ENCODE measurements around the gene PJVK. TPM values are rescaled to one million over a fixed set of nuclear protein-coding genes. Genes with fewer than 3 reads are reported as not detected.
A peak's percentile ranks its signal among the peaks of the same experiment; 100 is the strongest.
"Not testable (repeated sequence)": the region's sequence is repeated elsewhere in the genome, so short reads cannot be mapped to it uniquely, and the experiment has no call there.

Gene PJVK
- total and polyA plus RNA-seq, 7 donors: 0.34 to 1.8 (median 1.2) TPM

DNA sequence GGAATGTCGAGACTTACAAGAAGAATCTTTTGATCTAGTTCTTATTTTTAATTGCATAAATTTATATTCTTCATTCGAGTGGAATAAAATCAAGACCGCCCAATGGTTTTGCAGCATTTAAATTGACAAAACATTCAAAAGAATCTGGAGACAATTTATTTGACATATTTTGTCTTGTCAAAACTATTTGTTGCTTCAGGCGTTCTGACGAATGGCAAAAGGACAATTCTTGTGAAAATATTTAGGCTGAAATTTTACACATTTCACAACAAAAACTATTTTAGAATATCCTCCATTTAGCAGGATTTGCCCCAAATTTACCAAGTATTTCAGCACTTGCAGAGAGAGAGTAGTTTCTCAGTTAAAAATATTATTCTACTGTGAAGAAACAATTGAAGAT is 41.9 kb upstream of the PJVK start:
- DNase-seq (no peak), ATAC-seq (no peak)
- H3K9me3 ChIP-seq: no peaks in the 10 kb centered on the region
- no peaks in the 10 kb centered on the region for H3K4me1 ChIP-seq
- H3K27ac ChIP-seq: no peak overlapping the region
- H3K36me3 ChIP-seq (ENCODE audit: insufficient read depth in 1 of 2, low read depth in 1 of 2): no peaks in the 10 kb centered on the region
- H3K27me3 ChIP-seq (ENCODE audit: insufficient read depth in 3 of 3, low read length in 2 of 3): no peaks in the 10 kb centered on the region
- TF ChIP-seq, protein P1, sequence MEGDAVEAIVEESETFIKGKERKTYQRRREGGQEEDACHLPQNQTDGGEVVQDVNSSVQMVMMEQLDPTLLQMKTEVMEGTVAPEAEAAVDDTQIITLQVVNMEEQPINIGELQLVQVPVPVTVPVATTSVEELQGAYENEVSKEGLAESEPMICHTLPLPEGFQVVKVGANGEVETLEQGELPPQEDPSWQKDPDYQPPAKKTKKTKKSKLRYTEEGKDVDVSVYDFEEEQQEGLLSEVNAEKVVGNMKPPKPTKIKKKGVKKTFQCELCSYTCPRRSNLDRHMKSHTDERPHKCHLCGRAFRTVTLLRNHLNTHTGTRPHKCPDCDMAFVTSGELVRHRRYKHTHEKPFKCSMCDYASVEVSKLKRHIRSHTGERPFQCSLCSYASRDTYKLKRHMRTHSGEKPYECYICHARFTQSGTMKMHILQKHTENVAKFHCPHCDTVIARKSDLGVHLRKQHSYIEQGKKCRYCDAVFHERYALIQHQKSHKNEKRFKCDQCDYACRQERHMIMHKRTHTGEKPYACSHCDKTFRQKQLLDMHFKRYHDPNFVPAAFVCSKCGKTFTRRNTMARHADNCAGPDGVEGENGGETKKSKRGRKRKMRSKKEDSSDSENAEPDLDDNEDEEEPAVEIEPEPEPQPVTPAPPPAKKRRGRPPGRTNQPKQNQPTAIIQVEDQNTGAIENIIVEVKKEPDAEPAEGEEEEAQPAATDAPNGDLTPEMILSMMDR (IDR thresholded peaks at IDR 0.05): no peak
- no peak overlapping the region for H3K4me3 ChIP-seq
- intact Hi-C loops (cut with DNase I): no loop called here
- WGBS, 3 donors: 87 to 91% (median 88%) methylated on average over 5 of the region's 5 CpGs

DNA sequence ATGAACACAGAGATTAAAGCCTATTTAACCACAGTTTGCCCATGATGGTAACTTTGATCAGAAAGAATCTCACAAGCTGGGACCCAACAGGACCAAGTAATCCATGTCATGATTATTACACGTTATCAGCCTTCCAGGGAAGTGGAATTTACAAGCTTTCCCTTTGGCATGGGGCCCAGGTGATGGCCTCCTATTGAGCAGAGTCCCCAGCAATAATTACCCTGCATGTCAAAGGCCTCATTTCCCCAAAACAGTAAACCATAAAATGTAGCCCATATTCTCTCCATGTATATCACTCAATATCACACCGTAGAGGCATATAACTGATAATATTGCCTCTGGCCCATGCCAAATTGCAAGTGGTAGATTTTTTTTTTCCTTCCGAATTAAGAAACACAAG is 39.1 kb upstream of the PJVK start:
- ATAC-seq: no peak
- intact Hi-C loops (cut with DNase I): loop anchor here in 1 of 2 donors (10.0 kb wide), 1 partner anchor 297 kb away; the partner anchor contains the start of gene RBM45

DNA sequence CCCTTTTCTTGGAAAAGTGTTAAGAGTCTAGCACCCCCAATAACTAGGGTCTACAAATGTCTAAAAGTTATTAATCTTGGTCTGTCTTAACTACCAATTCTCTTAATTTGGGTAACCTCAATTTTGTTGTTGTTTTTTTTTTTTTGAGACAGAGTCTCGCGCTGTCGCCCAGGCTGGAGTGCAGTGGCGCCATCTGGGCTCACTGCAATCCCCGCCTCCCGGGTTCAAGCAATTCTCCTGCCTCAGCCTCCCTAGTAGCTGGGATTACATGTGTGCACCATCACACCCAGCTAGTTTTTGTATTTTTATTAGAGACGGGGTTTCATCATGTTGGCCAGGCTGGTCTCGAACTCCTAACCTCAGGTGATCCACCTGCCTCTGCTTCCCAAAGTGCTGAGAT is 38.7 kb upstream of the PJVK start:
- not testable (repeated sequence) for H3K27me3 ChIP-seq (ENCODE audit: insufficient read depth in 3 of 3, low read length in 2 of 3); ATAC-seq; DNase-seq; H3K4me1 ChIP-seq; H3K36me3 ChIP-seq (ENCODE audit: insufficient read depth in 1 of 2, low read depth in 1 of 2); H3K9me3 ChIP-seq; H3K4me3 ChIP-seq; H3K27ac ChIP-seq
- intact Hi-C loops (cut with DNase I): loop anchor here in 1 of 2 donors (10.0 kb wide), 1 partner anchor 298 kb away; the partner anchor contains the start of gene RBM45
- 97 to 99% (median 98%) methylated on average over 8 of the region's 8 CpGs for WGBS, 3 donors

More for the DNA sequence above, 39.1 kb upstream of the PJVK start:
- WGBS, 3 donors: 82 to 86% (median 82%) methylated on average over 3 of the region's 3 CpGs
- Histone ChIP-seq H3K4me1 (peaks cover 8% of the 10 kb centered on the region), H3K36me3 (ENCODE audit: insufficient read depth in 1 of 2, low read depth in 1 of 2) (no peaks in the 10 kb centered on the region), H3K27ac (no peak overlapping the region), H3K9me3 (no peaks in the 10 kb centered on the region), H3K4me3 (no peak overlapping the region), H3K27me3 (ENCODE audit: insufficient read depth in 3 of 3, low read length in 2 of 3) (no peaks in the 10 kb centered on the region)
- TF ChIP-seq, protein P1 (IDR thresholded peaks at IDR 0.05): no peak
- DNase-seq: no peak

DNA sequence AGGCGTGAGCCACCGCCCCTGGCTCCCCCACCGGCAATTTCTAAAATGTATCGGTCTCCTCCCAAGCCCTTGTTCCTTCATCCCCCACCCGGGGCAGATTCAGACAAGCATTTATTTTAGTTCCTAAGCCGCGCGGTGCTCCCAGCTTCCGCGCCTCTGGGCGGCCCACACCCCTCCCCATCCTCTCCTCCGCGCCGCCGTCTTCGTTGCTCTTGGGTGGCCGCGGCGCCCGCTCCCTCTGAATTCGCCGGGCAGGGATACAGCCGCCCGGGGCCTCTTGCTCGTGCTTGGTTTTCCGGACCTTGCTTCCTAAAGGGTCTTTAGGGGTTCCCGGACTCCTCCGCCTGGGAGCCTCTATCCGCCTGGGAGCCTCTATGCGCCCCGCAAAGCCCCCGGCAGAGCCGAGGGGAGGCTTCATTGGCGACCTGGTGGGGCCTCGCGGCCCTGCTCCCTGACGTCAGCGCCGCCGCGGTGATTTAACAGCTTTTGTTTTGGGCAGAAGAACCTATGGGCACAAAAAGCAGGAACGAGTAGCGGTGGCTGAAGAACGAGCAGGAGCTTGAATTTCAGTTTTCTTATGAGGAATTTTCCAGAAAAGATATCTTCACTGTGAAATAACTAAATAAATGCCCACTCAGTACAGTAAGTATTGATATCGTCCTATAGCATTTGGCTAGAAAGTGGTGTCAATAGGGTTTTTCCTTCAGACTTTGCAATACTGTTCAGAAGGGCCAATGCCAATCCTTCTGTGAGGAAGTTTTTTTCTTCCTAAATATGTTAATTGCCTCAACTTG is 37.5 kb upstream of the PJVK start:
- 1% methylated on average over 45 of the region's 45 CpGs for WGBS, 3 donors
- Histone ChIP-seq H3K4me3 (peak overlapping the region; percentile 73), H3K27me3 (ENCODE audit: insufficient read depth in 3 of 3, low read length in 2 of 3) (no peaks in the 10 kb centered on the region), H3K9me3 (no peaks in the 10 kb centered on the region), H3K4me1 (peaks cover 8% of the 10 kb centered on the region), H3K36me3 (ENCODE audit: insufficient read depth in 1 of 2, low read depth in 1 of 2) (no peaks in the 10 kb centered on the region), H3K27ac (peak overlapping the region; percentile 84)
- ATAC-seq (peak; percentile 65 to 80 (median 66)), DNase-seq (peak; percentile 73 to 82)
- TF ChIP-seq, protein P1 (IDR thresholded peaks at IDR 0.05): no peak
- intact Hi-C loops (cut with DNase I): loop anchor here in 1 of 2 donors (10.0 kb wide), 1 partner anchor 299 kb away; the partner anchor contains the start of gene RBM45

Measured in psoas muscle (tissue), 8 donors.